ENCODE data around the gene CABLES1. TPM values are rescaled to one million over a fixed set of nuclear protein-coding genes. Genes with fewer than 3 reads are reported as not detected.

The CABLES1 gene
- total and polyA plus RNA-seq, 2 of the 8 experiments (the other 6 are each of a cell fraction or from before 2014, with no cell fraction given), result 9.2 to 26.4 TPM

DNA sequence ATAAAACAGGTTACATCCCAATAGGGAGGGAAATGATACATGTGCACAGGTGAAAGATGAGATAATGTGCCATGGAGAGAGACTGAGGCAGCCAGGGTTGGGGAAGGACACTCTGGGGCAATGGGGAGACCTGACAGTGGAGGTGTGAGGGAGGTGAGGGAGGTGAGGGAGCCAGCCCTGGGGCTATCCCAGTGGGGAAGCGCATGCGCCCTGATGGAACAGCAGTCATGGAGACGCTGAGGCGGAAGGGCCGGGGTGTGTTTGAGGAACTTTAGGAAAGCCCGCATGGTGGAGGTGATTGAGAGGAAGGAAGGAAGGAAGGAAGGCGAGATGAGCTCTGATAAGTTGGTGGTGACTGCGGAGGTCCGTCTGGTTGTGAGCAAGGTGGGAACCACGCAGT is 66.5 kb downstream of the CABLES1 start:
- Histone ChIP-seq H2BK20ac (ENCODE audit: low read length) (peak overlapping the region; percentile 21; the same call in 1 of the 2 replicates), H2BK15ac (ENCODE audit: low read length) (no peak overlapping the region), H2AK5ac (ENCODE audit: low read depth, low read length) (no peak overlapping the region), H2AFZ (ENCODE audit: low read length) (no peak overlapping the region), H3K56ac (replicated peaks; ENCODE audit: insufficient read length, low read depth, low read length) (no peak overlapping the region), H4K91ac (replicated peaks; ENCODE audit: insufficient read length, low read length) (no peak overlapping the region), H3K4me1 (replicated peaks in 1 of 4; ENCODE audit: control insufficient read depth in 3 of 4, insufficient read depth in 4 of 4, low read length in 3 of 4) (peaks cover 0 to 2% (median 1%) of the 10 kb centered on the region in 4 experiments; a peak in 5 of 7 replicates), H4K20me1 (replicated peaks in 1 of 2; ENCODE audit: control insufficient read depth in 1 of 2, insufficient read depth in 2 of 2, low read length in 2 of 2) (peaks cover 0 to 2% of the 10 kb centered on the region in 2 experiments), H2BK120ac (replicated peaks; ENCODE audit: low read depth, low read length) (no peak overlapping the region), H3K9me3 (ENCODE audit: insufficient read depth in 2 of 2, low read depth in 1 of 2, low read length in 1 of 2) (no peaks in the 10 kb centered on the region), H3K79me1 (ENCODE audit: low read depth, low read length) (no peaks in the 10 kb centered on the region; the same call in 1 of the 2 replicates), H3K27ac (ENCODE audit: low read depth, low read length) (no peak overlapping the region), H3K23ac (ENCODE audit: insufficient read length) (no peak overlapping the region), H3K27me3 (replicated peaks in 1 of 4; ENCODE audit: control insufficient read depth in 3 of 4, extremely low read depth in 1 of 4, insufficient read depth in 3 of 4, low read length in 3 of 4) (no peaks in the 10 kb centered on the region), H4K8ac (ENCODE audit: extremely low read depth, insufficient read depth, low read length) (no peak overlapping the region; the same call in 1 of the 2 replicates), H2BK12ac (ENCODE audit: low read depth, low read length) (no peak overlapping the region), H2BK5ac (ENCODE audit: low read depth, low read length) (0 out of 2 replicates have a peak overlapping the region, but pooled peaks have one; percentile 8), H3K4ac (replicated peaks; ENCODE audit: insufficient read length, low read depth, low read length) (no peak overlapping the region), H4K5ac (ENCODE audit: insufficient read length, low read depth, low read length) (no peak overlapping the region), H3K14ac (ENCODE audit: insufficient read length) (no peak overlapping the region), H3K79me2 (ENCODE audit: control insufficient read depth in 1 of 2, insufficient read depth in 2 of 2, low read length in 2 of 2) (no peaks in the 10 kb centered on the region), H3K9ac (replicated peaks in 1 of 4; ENCODE audit: extremely low read depth in 1 of 4, low read depth in 3 of 4, low read length in 3 of 4) (no peak overlapping the region), H3K36me3 (ENCODE audit: control insufficient read depth in 2 of 4, insufficient read depth in 4 of 4, low read length in 3 of 4) (peaks cover 0 to 21% (median 6%) of the 10 kb centered on the region in 4 experiments; a peak in 6 of 8 replicates), H3K23me2 (ENCODE audit: low read depth, low read length) (0 out of 2 replicates have a peak, but pooled peaks cover 4% of the 10 kb centered on the region), H3K4me2 (ENCODE audit: insufficient read depth in 1 of 2, low read depth in 2 of 2, low read length in 2 of 2) (no peak overlapping the region), H3K4me3 (ENCODE audit: extremely low read depth in 1 of 4, insufficient read depth in 2 of 4, low read depth in 3 of 4, low read length in 4 of 4) (no peak overlapping the region), H3K18ac (ENCODE audit: extremely low read depth, low read length) (no peak overlapping the region)
- FAIRE-seq, result no peak
- TF ChIP-seq KDM4A (IDR thresholded peaks at IDR 0.05; ENCODE audit: low read depth, low read length, severe bottlenecking), result no peak
- no peak for DNase-seq (ENCODE audit: low read depth in 1 of 2, low spot score in 2 of 2)
- WGBS, 2 experiments (ENCODE audit: extremely low coverage in 1 of 2, insufficient coverage in 1 of 2, insufficient read length in 1 of 2, insufficient replicate concordance in 2 of 2, low coverage in 1 of 2, low lambda C conversion rate in 2 of 2, missing lambda C conversion rate in 1 of 2), result 94% methylated on average over 10 of the region's 10 CpGs; no CpG with 5 or more reads in 1 of the 2 experiments
- ChIA-PET POLR2A (ENCODE audit: partially characterized antibody) (interaction anchor here (0.6 kb wide), 1 partner anchor 1010 kb away, joined by 3 read pairs; no protein-coding TSS in a partner anchor), CTCF (ENCODE audit: partially characterized antibody) (interaction anchor here (1.0 to 2.0 kb wide), 5 partner anchors 13 to 98 kb away, joined by 3 to 6 read pairs (median 4); no protein-coding TSS in a partner anchor)
